Panc1 (cell line): Measurements from ENCODE around the gene NSRP1. TPM values are rescaled to one million over a fixed set of nuclear protein-coding genes. Genes with fewer than 3 reads are reported as not detected.

Experiments
- ATAC-seq: fragments of 200-7000 bp; cut with Tn5 transposase; 2 replicates; pipeline ENCODE4 v1.9.1; 2020; ENCODE audit warnings: mild to moderate bottlenecking, moderate library complexity
- BruUV-seq: library from RNA; stranded (reverse); fragments of 400-500 nt; replicated peaks from 2 replicates; lab custom pipeline; 2021; lab: Mats Ljungman, UMichigan
- CTCF ChIA-PET: fragments of 300-600 bp; sonication (Branson Sonifier 250); formaldehyde crosslinking; loops from one replicate; lab custom pipeline; 2022; ENCODE audit warnings: antibody characterized with exemption; lab: Charles Lee
- POLR2A ChIA-PET: fragments of 300-600 bp; sonication (Branson Sonifier 250); formaldehyde crosslinking; loops from one replicate; lab custom pipeline; 2022; ENCODE audit warnings: antibody characterized with exemption; lab: Charles Lee
- DNase-seq: peaks from one replicate; pipeline ENCODE4 v3.0.0-alpha.2; 2010; ENCODE audit warnings: low read depth, low spot score
- H3K27ac ChIP-seq: 2 replicates; pipeline ENCODE4 v1.5.1; 2011; ENCODE audit warnings: mild to moderate bottlenecking, low read length, inconsistent platforms
- H3K27me3 ChIP-seq: fragments of 200-500 bp; sonication (Bioruptor generic); 2 replicates; pipeline ENCODE4 v1.6.0; 2014; ENCODE audit warnings: low read length, inconsistent platforms; ENCODE audit not compliant: control insufficient read depth, insufficient read depth
- H3K36me3 ChIP-seq: fragments of 200-500 bp; sonication (Bioruptor generic); 2 replicates; pipeline ENCODE4 v1.5.1; 2014; ENCODE audit warnings: inconsistent platforms, mild to moderate bottlenecking, low read length, moderate library complexity; ENCODE audit not compliant: control insufficient read depth, insufficient read depth
- H3K4me1 ChIP-seq: 2 replicates; pipeline ENCODE4 v1.5.1; 2011; ENCODE audit warnings: inconsistent platforms, mild to moderate bottlenecking, low read length, moderate library complexity; ENCODE audit not compliant: control insufficient read depth, insufficient read depth
- H3K4me3 ChIP-seq, 2 experiments: 2 replicates each; pipeline ENCODE4 v1.5.1; 2011 to 2012; ENCODE audit warnings: low read depth in 2 of 2, low read length in 2 of 2, mild to moderate bottlenecking in 2 of 2, inconsistent platforms in 1 of 2, moderate library complexity in 1 of 2
- H3K9me3 ChIP-seq: fragments of 200-500 bp; sonication (Bioruptor generic); 2 replicates; pipeline ENCODE4 v1.5.1; 2014; ENCODE audit warnings: low read depth, mild to moderate bottlenecking, inconsistent platforms, low read length, moderate library complexity; ENCODE audit not compliant: control insufficient read depth, insufficient read depth
- CTCF ChIP-seq: fragments of 450-650 bp; IDR thresholded peaks from 2 replicates; pipeline ENCODE4 v1.5.1; 2017; ENCODE audit warnings: mild to moderate bottlenecking
- POLR2AphosphoS5 ChIP-seq: IDR thresholded peaks from 2 replicates; pipeline ENCODE4 v1.6.1; 2012; ENCODE audit warnings: mild to moderate bottlenecking, low read depth, low read length, moderate library complexity
- REST ChIP-seq, 2 experiments: IDR thresholded peaks; 2 replicates each; pipeline ENCODE4 v1.6.1; 2011 to 2012; ENCODE audit warnings: low read depth in 2 of 2, control low read depth in 1 of 2, low read length in 1 of 2, mild to moderate bottlenecking in 1 of 2, moderate library complexity in 1 of 2; ENCODE audit not compliant: insufficient read depth in 1 of 2
- SIN3A ChIP-seq: IDR thresholded peaks from 2 replicates; pipeline ENCODE4 v1.6.1; 2012; ENCODE audit warnings: low read depth, mild to moderate bottlenecking, low read length, moderate library complexity, borderline replicate concordance; ENCODE audit not compliant: insufficient read depth
- TCF7L2 ChIP-seq: IDR thresholded peaks from 2 replicates; pipeline ENCODE4 v1.6.1; 2011; ENCODE audit warnings: mild to moderate bottlenecking, low read depth, low read length, inconsistent platforms
- in situ Hi-C: cut with HindIII; loops from 2 replicates; pipeline ENCODE4 v1.10.0; 2016; ENCODE audit warnings: low sequenced_read_pairs, low pct_unique_long_range_greater_than_20kb
- intact Hi-C: fragments of 100-400 bp; cut with micrococcal nuclease; formaldehyde crosslinking; loops from one replicate; pipeline ENCODE4 v1.10.0; 2022; ENCODE audit not compliant: unreplicated experiment
- total RNA-seq: library from RNA; stranded (reverse); gene quantifications from one replicate; pipeline ENCODE4 v1.2.1, GENCODE V29; 2021; ENCODE audit not compliant: unreplicated experiment

The NSRP1 gene
- total RNA-seq, 1 experiment from 2014 or later = 30.5 TPM

- Histone ChIP-seq H3K27ac (no peak overlapping the region), H3K27me3 (0 out of 2 replicates have a peak, but pooled peaks cover 2% of the 10 kb centered on the region), H3K9me3 (no peaks in the 10 kb centered on the region), H3K36me3 (no peaks in the 10 kb centered on the region), H3K4me3 (no peak overlapping the region), H3K4me1 (no peaks in the 10 kb centered on the region)
- intact Hi-C loops (no loop called here), in situ Hi-C loops (no loop called here)
- BruUV-seq = no TSS peak
- ChIA-PET POLR2A (no interaction called here), CTCF (no interaction called here)
- DNase-seq (no peak), ATAC-seq (no peak)
- no peak for TF ChIP-seq TCF7L2
- no peak for TF ChIP-seq CTCF
- TF ChIP-seq SIN3A = no peak
- TF ChIP-seq REST (IDR thresholded peaks at IDR 0.05; ENCODE audit: insufficient read depth in 1 of 2, low read depth in 2 of 2, low read length in 1 of 2) = no peak
- TF ChIP-seq POLR2AphosphoS5 = no peak
Observed at GRCh38 chr17:30219833-30220232, 103.2 kb downstream of the NSRP1 start.

- H3K4me1 ChIP-seq = no peaks in the 10 kb centered on the region
- 0 out of 2 replicates have a peak, but pooled peaks cover 2% of the 10 kb centered on the region for H3K27me3 ChIP-seq
- no peak overlapping the region for H3K27ac ChIP-seq
- no peaks in the 10 kb centered on the region for H3K36me3 ChIP-seq
- intact Hi-C loops (no loop called here), in situ Hi-C loops (no loop called here)
- POLR2A ChIA-PET = interaction anchor here (0.6 kb wide), 1 partner anchor 72 kb away, joined by 4 read pairs; no protein-coding TSS in a partner anchor
- no peaks in the 10 kb centered on the region for H3K9me3 ChIP-seq
- CTCF ChIA-PET = interaction anchor here (0.6 kb wide), 1 partner anchor 24 kb away, joined by 4 read pairs; no protein-coding TSS in a partner anchor
- DNase-seq (no peak), ATAC-seq (no peak)
- H3K4me3 ChIP-seq = no peak overlapping the region
- TF ChIP-seq SIN3A (no peak), TCF7L2 (no peak), POLR2AphosphoS5 (no peak), REST (IDR thresholded peaks at IDR 0.05; ENCODE audit: insufficient read depth in 1 of 2, low read depth in 2 of 2, low read length in 1 of 2) (no peak), CTCF (no peak)
- no TSS peak for BruUV-seq
Observed at GRCh38 chr17:30220414-30220813, 103.8 kb downstream of the NSRP1 start.
